NCI-H69 (cell line): ENCODE measurements around the gene POLR2B.
"Not testable (repeated sequence)": the region's sequence is repeated elsewhere in the genome, so short reads cannot be mapped to it uniquely, and the experiment has no call there.

ENCODE experiments used
- DNase-seq: peaks from one replicate; lab custom pipeline; 2025; lab: John Stamatoyannopoulos, UW

POLR2B gene

DNA sequence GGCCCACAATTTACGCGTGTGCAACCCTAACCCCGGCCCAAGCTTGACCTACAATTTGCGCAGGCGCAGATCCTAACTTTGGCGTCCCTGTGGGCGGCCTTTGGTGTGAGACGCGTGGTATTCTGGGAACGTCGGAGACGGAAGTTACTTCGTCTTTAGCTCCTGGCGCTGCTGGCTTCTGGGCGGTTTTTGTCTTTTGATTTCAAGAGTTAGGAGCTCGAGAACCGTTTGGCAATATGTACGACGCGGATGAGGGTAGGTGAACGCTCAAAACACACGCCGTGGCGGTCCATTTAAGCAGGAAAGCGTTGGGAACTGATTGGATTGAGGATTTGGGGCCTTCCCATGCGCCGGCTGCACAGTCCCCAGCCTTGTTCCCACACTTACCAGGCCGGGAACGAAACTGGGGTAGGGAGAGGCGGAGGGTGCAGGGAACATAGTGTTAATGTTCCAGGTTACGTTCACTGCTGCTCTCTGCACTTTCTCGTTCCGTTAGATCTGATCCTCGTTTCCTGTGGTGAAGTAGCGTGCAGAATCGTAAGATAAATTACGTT is at the start of gene POLR2B:
TSS of gene POLR2B (plus strand) at position 147 of the 554 bp plus-strand sequence. CDS start at position 237, 90 bp downstream.
- peak; percentile 93 for DNase-seq

DNA sequence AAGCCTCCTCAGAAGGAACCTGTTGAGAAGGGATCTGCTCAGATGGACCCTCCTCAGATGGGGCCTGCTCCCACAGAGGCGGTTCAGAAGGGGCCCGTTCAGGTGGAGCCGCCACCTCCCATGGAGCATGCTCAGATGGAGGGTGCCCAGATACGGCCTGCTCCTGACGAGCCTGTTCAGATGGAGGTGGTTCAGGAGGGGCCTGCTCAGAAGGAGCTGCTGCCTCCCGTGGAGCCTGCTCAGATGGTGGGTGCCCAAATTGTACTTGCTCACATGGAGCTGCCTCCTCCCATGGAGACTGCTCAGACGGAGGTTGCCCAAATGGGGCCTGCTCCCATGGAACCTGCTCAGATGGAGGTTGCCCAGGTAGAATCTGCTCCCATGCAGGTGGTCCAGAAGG is 48.1 kb upstream of the POLR2B start:
- no peak for DNase-seq

DNA sequence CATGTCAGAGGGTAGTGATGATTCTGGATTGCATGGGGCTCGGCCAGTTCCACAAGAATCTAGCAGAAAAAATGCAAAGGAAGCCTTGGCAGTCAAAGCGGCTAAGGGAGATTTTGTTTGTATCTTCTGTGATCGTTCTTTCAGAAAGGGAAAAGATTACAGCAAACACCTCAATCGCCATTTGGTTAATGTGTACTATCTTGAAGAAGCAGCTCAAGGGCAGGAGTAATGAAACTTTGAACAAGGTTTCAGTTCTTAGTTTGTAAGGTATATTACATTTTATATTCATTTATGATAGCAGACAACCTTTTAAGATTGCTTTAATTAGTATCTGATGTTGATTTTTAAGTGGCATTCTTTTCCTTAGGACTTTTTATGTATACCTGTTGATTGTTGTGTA is 46.8 kb upstream of the POLR2B start:
- DNase-seq, result no peak

DNA sequence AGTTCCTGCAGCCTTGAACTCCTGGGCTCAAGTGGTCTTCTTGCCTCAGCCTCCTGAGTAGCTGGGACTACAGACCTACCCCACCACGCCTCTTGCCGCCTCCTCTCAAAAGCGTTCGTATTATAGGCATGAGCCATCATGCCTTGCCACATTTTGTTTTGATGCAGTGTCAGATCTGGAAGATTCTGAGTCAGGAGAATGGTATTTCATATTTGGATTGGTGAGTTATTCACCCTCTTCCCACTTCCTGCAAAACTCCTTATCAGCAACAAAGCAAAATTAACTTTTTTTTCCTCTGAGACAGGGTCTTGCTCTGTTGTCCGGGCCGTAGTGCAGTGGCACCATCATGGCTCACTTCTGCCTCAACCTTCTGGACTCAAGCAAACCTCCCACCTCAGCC is 41.4 kb upstream of the POLR2B start:
- no peak for DNase-seq

DNA sequence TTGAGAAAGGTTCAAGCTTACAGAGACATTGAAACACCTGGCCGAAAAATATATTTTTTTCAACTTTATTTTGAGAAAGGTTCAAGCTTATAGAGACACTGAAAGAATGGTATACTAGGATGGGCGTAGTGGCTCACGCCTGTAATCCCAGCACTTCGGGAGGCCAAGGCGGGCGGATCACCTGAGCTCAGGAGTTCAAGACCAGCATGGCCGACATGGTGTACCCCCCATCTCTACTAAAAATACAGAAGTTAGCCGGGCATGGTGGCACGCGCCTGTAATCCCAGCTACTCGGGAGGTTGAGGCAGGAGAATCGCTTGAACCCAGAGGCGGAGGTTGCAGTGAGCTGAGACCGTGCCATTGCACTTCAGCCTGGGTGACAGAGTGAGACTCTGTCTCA is 38.9 kb upstream of the POLR2B start:
- DNase-seq, result not testable (repeated sequence)

DNA sequence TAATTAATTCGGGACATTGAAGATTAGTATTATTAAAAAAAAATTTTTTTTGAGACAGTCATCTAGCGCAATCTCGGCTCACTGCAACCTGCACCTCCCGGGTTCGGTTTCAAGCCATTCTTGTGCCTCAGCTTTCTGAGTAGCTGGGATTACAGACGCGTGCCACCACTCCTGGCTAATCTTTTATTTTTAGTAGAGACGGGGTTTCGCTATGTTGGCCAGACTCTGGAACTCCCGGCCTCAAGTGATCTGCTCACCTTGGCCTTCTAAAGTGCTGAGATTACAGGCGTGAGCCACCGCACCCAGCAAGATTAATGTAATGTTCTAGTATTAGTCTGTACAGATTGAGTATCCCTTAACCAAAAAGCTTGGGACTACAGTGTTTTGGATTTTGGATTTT is 38.3 kb upstream of the POLR2B start:
- DNase-seq, result no peak

DNA sequence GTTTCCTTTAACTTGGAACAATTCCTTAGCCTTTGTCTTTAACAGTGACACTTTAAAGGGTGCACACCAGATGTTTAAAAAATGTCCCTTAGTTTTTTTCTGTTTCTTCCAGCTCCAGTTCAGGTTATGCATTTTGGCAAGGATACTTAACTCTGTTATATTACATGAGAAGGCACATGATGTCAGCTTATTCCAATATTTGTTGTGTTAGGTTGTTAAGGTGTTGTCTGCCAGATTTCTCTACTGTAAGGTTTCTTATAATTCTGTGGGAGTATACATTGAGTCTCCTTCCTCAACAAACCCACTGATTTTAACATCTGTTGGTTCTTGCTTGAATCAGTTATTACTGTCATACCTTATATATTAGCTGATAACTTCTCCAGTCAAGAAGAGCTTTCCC is 37.7 kb upstream of the POLR2B start:
- no peak for DNase-seq

DNA sequence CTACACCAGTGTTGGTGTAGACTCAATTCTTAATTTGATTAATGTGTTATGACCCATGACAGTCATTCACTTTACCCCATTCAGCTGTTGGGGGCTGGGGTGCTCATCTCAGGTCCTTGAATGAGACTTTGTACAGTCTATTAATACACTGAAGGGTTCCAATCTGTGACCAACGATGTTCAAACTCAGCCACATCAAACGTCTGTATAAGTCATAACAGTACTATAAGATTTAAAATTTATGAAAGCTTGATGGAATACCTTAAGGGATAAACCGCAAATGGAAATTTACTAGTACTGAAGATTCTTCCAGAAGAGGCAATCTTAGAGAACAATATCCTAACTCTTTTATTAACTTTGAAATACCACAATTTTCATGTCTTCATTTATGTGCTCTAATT is 37.3 kb upstream of the POLR2B start:
- DNase-seq, result no peak

DNA sequence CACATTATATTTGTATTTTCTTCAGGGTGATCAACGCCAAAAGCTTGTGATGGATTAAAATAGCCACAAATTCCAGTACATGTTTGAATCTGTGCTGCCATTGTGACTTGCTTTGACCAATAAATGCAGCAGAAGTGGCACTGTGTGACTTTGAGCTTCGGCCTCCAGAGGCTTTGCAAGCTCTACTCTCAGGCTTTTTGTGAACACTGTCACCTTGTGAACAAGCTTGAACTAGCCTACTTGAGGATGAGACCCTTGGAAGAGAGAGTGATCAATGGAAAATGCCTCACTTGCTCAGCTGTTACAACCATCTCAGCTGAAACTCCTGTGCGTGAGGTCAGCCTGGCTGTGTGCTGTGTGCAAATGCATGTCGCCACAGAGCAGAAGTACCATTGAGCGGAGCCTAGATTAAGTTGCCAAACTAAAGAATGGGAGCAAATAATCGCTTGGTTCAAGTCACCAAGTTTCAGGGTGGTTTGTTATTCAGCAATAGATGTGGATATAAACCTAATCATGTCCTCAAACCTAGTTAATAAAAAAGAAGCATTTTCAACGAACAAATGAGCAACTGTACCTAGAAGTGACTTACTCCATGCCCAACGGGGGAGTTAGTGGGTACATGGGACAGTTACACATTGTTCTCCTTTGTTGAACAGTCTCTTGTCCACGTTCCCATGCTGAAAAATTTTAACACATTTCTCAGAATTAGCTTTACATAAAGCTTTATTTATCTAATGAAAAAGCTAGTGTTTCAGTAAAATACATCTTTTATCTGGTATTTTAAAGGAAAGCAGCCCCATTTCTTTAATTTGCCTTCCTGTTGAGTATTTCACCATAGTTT is 24.8 kb upstream of the POLR2B start:
- DNase-seq, result no peak

DNA sequence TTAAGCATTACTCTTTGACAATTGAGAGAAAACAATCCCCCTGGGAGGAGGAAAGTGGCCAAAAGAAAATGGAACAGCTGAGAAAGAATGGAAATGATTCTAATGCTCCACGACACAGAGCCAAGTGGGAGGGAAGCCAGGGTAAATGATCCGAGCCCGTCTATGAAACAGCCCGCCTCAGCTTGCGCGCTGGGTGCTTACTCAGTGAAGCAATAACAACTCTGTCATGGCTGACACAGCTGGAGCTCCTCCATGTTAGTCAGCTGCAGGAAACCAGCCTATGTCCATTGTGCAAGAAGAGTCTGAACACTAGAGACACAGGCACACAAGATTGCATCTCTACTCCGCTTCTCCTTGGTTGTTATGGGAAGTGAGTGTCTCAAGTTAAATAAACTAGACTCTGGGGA is 20.6 kb upstream of the POLR2B start:
- peak; percentile 66 for DNase-seq

DNA sequence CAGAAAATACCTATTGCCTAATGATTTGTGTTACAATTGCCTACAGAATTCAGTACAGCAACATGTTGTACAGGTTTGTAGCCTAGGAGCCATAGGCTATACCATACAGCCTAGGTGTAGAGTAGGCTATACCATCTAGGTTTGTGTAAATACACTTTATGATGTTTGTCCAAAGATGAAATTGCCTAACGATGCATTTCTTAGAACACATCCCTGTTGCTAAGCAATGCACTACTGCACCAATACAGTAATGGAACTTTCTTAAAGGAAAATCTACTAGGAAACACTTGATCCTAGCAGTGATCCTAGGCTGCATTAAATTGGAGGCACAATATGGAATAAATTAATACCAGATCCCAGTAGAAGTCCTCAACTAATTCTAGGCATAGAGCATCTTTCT is 19.6 kb upstream of the POLR2B start:
- no peak for DNase-seq

DNA sequence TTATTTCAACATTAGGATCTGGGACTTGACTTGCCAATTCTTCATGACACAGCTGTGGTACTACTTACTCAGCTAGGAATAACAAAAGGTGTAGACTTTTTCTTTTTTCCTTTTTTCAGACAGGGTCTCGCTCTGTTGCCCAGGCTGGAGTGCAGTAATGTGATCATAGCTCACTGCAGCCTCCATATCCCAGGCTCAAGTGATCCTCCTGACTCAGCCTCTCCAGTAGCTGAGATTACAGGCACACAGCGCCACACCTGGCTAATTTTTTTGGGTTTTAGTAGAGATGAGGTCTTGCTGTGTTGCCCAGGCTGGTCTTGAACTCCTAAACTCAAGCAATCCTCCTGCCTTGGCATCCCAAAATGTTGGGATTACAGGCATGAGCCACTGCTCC is 17.6 kb upstream of the POLR2B start:
- no peak for DNase-seq

DNA sequence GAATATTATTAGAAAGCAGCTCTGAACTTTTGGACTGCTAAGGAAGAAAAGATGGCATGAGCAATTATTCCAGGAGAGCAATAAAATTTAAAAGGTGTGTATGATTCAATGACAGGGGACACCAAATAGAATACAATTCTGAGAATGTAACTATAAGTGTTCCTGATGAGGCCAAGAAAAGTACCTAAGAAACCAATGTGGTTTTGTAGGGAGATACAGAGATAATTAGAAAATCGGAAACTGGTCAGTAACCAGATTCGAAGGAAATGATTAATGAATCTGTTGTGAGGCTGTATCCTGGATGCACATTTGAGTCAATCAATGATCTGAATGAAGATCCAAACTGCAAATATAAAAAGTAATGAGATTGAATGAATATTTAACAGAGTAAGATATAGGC is 7.3 kb upstream of the POLR2B start:
- no peak for DNase-seq

DNA sequence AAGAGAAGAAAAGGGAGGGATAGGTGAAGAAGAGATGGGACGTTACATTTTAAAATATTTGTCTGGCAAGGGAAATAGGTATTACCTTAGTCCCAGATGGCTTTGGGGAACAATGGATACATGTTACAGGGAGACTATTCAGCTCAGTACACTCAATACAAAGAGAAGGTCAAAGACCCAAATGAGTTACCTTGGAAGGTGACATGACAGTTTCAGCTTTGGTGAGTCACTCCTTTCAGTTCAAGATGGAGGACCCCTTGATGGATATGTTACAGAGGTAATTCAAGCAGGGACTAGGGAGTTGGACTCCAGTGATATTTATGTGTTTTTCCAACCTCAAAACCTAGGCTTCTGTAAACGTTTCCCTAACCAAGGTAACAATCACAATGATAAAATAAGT is 6.3 kb upstream of the POLR2B start:
- no peak for DNase-seq

DNA sequence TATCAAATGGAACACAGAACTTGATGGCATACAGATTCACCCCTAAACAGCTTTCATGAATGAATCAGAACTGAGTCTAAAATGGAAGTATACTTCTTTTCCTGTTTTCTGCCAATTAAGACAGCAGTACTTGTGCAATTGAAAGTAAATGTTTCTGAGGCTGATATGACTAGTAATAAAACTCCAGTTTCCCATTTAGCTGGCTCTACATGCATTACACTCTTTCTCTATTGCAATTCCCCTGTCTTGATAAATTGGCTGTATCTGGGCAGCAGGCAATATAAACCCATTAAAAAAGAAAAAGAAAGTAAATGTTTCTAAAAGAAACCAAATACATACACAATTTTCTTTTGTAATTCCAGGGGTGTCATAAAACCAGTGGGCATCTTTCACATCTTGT is 5.9 kb upstream of the POLR2B start:
- DNase-seq, result no peak

DNA sequence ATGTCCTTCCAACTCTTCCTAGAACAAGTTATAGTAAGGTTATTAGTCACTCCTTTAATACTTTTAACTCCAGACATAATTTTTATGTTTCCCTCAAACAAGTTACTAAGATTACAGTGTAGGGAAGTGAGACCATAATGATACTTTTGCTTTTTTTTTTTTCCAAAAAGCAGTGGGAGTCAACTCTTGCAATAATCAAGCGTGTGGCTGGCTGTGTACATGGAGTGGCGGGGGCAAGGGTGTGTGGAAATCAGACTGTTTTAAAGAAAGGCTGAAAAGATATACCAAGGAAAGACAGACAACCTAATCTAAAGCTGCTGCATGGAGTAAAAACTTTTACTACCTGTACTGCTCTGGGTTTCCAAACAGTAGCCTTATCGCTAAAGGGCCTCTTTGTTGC is 5.4 kb upstream of the POLR2B start:
- no peak for DNase-seq

DNA sequence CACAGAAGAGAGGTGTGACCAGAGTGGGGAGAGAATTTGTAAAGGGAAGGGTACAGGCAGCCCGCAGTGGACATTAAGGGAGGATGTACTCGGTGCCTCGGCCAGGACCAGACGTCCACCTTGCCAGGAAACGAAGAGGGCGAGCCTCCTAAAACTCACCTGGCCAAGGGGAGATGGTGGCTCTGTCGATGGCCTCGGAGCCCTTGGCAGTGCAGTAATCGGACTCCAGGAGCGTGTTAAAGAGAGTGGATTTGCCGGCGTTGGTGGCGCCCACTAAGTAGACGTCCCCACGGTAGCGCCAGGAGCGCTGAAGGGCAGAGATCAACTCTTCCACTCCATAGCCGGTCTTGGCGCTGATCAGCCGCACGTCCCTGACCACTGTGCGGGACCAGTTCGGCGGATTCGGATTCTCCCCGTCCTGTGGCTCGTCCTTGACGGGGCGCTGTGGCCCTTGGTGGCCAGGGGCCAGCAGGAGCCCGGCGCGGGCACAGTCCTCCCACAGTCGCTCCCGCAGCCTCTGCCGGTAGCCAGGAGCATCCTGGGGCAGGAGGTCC is 2.3 kb upstream of the POLR2B start:
- DNase-seq, result peak; percentile 21

DNA sequence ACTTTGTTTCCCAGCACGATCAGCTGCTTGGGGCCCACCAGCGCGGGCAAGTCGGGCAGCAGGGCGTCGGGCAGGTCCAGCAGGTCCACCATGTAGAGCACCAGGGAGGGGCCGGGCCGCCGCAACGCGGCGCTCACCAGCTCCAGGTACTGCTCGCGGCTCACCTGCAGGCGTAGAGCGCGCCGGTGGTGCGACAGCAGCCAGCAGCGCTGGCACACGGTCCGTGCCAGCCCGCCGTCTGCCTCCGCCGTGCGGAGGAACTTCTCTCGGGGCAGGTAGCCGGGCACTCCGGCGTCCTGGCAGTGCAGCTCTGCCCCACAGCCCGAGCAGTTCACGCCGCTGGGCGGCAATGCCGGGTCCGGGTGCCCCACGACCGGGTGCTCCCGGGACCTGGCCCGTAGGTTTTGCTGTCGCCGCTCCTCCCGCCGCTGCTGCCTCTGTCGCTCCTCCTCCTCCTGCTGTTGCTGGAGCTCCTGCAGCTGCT is 1.8 kb upstream of the POLR2B start:
- peak; percentile 55 for DNase-seq

DNA sequence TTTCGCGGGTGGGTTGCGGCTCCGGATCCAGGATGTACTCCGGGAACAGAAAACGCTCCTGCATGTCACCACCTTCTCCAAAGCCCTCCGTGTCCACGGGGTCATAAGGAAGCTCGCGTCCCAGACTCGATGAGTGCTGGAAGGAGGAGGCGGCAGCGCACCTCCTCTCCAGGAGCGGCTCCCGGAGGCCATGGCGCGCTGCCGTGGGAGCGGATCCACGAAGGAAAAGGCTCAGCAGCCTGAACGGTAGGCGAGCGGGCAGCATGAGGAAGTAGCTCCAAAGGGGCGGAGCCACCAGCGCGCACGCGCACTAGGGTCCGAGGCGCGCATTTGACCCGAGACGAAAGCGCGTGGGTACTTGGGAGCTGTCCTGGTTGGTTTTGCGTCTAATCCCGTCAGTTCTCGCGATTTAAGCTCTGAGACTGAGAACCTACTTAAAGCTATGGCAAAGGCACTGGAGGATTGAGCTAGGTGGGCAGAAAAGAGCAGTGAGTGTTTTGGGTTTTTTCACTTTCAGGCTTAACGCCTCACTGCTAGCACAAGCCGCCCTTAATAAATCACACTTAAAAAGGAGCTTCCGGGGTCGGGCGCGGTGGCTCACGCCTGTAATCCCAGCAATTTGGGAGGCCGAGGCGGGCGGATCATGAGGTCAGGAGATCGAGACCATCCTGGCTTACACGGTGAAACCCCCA is 1.2 kb upstream of the POLR2B start, which contains the start of gene NOA1:
TSS of gene NOA1 (minus strand) at position 286 of the 692 bp plus-strand sequence. CDS start at position 265, 21 bp downstream.
- peak; percentile 95 for DNase-seq

DNA sequence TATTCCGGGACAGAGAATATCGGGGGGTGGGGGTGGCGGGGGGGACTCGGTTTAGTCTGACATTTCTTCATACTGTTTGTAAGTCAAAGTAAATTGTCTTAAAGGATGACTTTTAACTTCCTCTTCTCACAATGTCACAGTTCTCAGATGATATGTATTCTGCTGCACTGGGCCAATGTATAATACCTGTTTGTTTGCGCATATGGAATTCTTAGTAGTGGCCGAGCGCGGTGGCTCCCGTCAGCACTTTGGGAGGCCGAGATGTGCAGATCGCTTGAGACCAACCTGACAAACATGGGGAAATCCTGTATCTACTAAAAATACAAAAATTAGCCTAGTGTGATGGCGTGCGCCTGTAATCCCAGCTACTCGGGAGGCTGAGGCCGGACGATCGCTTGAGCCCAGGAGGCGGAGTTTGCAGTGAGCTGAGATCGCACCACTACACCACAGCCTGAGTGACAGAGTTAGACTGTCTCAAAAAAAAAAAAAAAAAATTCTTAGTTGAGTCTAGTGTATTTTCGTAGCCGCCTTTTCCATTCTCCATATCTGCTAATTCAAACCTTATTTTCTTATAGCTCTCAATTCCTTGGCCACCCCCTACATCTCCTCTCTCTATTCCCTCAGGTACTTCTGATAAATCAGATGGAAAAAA is 851 bp downstream of the POLR2B start:
- DNase-seq, result peak; percentile 5

DNA sequence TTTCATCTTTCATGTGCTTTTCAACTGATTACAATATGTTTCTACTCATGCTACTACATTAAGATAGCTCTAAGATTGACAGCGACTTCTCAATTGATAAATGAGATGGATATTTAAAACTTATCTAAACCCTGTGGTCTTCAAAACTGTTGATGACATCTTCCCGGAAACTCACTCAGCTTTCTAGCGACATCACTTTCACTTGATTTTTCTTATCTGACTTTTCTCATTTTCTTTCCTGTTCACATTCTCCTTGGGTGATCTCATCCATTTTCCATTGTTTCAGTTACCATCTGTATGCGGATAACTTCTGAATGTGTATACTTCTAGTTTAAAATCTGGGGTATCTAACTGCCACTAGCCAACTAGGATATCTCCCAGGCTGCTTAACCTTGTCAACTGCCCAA is 3.1 kb downstream of the POLR2B start:
- no peak for DNase-seq

DNA sequence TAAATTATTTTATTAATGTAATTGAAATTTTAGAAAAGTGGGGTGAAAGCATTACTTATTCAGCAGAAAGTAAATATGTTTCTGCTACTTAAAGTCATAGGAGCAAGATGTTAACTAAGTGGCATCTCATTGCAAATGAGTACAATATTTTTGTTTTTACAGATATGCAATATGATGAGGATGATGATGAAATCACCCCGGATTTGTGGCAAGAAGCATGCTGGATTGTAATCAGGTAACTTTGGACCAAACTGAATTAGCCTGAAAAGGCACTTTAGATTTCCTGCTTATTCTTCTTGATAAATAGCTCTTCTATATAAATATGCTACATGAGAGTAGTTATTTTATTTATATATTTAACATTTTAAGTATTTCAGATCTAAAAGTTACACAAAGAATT is 7.5 kb downstream of the POLR2B start:
- no peak for DNase-seq
